GM12878 (cell line): ENCODE results near the gene ANP32D. TPM values are rescaled to one million over a fixed set of nuclear protein-coding genes. Genes with fewer than 3 reads are reported as not detected.

Source experiments
- ATAC-seq: fragments of 200-7000 bp; cut with Tn5 transposase; 3 replicates; pipeline ENCODE4 v1.9.1; 2020; ENCODE audit warnings: mild to moderate bottlenecking, moderate library complexity
- BruUV-seq: library from RNA; stranded (reverse); fragments of 400-500 nt; replicated peaks from 2 replicates; lab custom pipeline; 2021; lab: Mats Ljungman, UMichigan
- CTCF ChIA-PET: fragments of 300-600 bp; sonication (Branson Sonifier 250); formaldehyde crosslinking; extraction: SDS; loops from one replicate; lab custom pipeline; 2021; ENCODE audit warnings: inconsistent platforms; lab: Yijun Ruan, JAX
- POLR2A ChIA-PET: fragments of 350-600 bp; formaldehyde crosslinking; extraction: SDS; loops from one replicate; lab custom pipeline; 2021; ENCODE audit warnings: inconsistent platforms; lab: Charles Lee
- RAD21 ChIA-PET: fragments of 300-600 bp; sonication (Branson Sonifier 250); formaldehyde crosslinking; loops from one replicate; lab custom pipeline; 2023; ENCODE audit warnings: antibody characterized with exemption; ENCODE audit not compliant: unreplicated experiment; lab: Charles Lee
- SMC1A ChIA-PET: fragments of 300-600 bp; sonication (Branson Sonifier 250); formaldehyde crosslinking; loops from one replicate; lab custom pipeline; 2023; ENCODE audit not compliant: unreplicated experiment, uncharacterized antibody; lab: Charles Lee
- DNase-seq: peaks from one replicate; pipeline ENCODE4 v3.0.0-alpha.2; 2011; ENCODE audit warnings: low read depth, low spot score
- FAIRE-seq: peaks from 3 replicates; lab custom pipeline; 2011; peaks lifted over from hg19 to GRCh38; lab: Jason Lieb, UNC
- H2AFZ ChIP-seq: 2 replicates; pipeline ENCODE4 v1.6.0; 2011; ENCODE audit warnings: low read depth, low read length, control low read depth; ENCODE audit not compliant: control insufficient read depth
- H3K27ac ChIP-seq: 2 replicates; pipeline ENCODE4 v1.5.1; 2011; ENCODE audit warnings: control low read depth; ENCODE audit not compliant: control insufficient read depth, insufficient read depth
- H3K27me3 ChIP-seq, 2 experiments: replicated peaks in 1 of 2; 2 replicates each; pipeline versions ENCODE4 v1.6.0 to v1.6.1; 2011; ENCODE audit warnings: low read length in 1 of 2; ENCODE audit not compliant: control insufficient read depth in 2 of 2, insufficient read depth in 2 of 2
- H3K36me3 ChIP-seq, 2 experiments: 2 replicates each; pipeline ENCODE4 v1.5.1; 2011; ENCODE audit warnings: low read length in 1 of 2; ENCODE audit not compliant: control insufficient read depth in 2 of 2, insufficient read depth in 2 of 2
- H3K4me1 ChIP-seq: 2 replicates; pipeline ENCODE4 v1.6.1; 2011; ENCODE audit warnings: mild to moderate bottlenecking, low read length, moderate library complexity, mixed read lengths; ENCODE audit not compliant: control insufficient read depth, insufficient read depth
- H3K4me2 ChIP-seq: 2 replicates; pipeline ENCODE4 v1.6.0; 2011; ENCODE audit warnings: control low read depth; ENCODE audit not compliant: control insufficient read depth, insufficient read depth
- H3K4me3 ChIP-seq: fragments of 200-600 bp; sonication (generic); 2 replicates; pipeline ENCODE4 v1.5.1; 2016
- H3K79me2 ChIP-seq: 2 replicates; pipeline ENCODE4 v1.6.0; 2011; ENCODE audit warnings: low read length; ENCODE audit not compliant: control insufficient read depth, insufficient read depth
- H3K9ac ChIP-seq: 2 replicates; pipeline ENCODE4 v1.8.0; 2011; ENCODE audit warnings: low read length, control low read depth, mixed read lengths; ENCODE audit not compliant: control insufficient read depth, insufficient read depth
- H3K9me3 ChIP-seq: replicated peaks from 3 replicates; pipeline ENCODE4 v1.5.1; 2011; ENCODE audit warnings: mild to moderate bottlenecking, low read length; ENCODE audit not compliant: control insufficient read depth, insufficient read depth
- H4K20me1 ChIP-seq: 2 replicates; pipeline ENCODE4 v1.6.0; 2011; ENCODE audit not compliant: control insufficient read depth, insufficient read depth
- CTCF ChIP-seq, 3 experiments: IDR thresholded peaks in 2 of 3; conservative IDR thresholded peaks in 1 of 3; 2 replicates each; pipeline ENCODE4 v1.5.1; 2011; ENCODE audit warnings: low read depth in 3 of 3, low read length in 3 of 3, mild to moderate bottlenecking in 3 of 3, control low read depth in 2 of 3, moderate library complexity in 2 of 3, inconsistent platforms in 1 of 3, mixed read lengths in 1 of 3; ENCODE audit not compliant: control insufficient read depth in 2 of 3, insufficient read depth in 1 of 3; ENCODE audit errors: extremely low read depth in 1 of 3
- DPF2 ChIP-seq: fragments of 450-650 bp; IDR thresholded peaks from 2 replicates; pipeline ENCODE4 v1.6.1; 2017; ENCODE audit warnings: mild to moderate bottlenecking
- HDAC6 ChIP-seq: fragments of 200-600 bp; sonication (generic); IDR thresholded peaks from one replicate; pipeline ENCODE4 v1.8.0; 2017; ENCODE audit warnings: antibody characterized with exemption; ENCODE audit not compliant: unreplicated experiment
- IRF4 ChIP-seq: IDR thresholded peaks from 2 replicates; pipeline ENCODE4 v1.6.1; 2011; ENCODE audit warnings: low read depth, low read length
- JUNB ChIP-seq: IDR thresholded peaks from 2 replicates; pipeline ENCODE4 v1.6.1; 2016; ENCODE audit warnings: antibody characterized with exemption, mild to moderate bottlenecking
- LARP7 ChIP-seq: fragments of 450-650 bp; IDR thresholded peaks from 2 replicates; pipeline ENCODE4 v1.6.1; 2017; ENCODE audit warnings: mild to moderate bottlenecking
- MAX ChIP-seq: IDR thresholded peaks from 2 replicates; pipeline ENCODE4 v1.6.1; 2012; ENCODE audit warnings: low read depth, low read length, improper control_type of control experiment
- MEF2B ChIP-seq: fragments of 450-650 bp; IDR thresholded peaks from 2 replicates; pipeline ENCODE4 v1.6.1; 2018; ENCODE audit warnings: mild to moderate bottlenecking, moderate library complexity; ENCODE audit not compliant: partially characterized antibody, poor library complexity, severe bottlenecking
- POLR2AphosphoS2 ChIP-seq: IDR thresholded peaks from 2 replicates; pipeline ENCODE4 v1.6.1; 2011; ENCODE audit warnings: low read depth, mild to moderate bottlenecking, low read length, improper control_type of control experiment, moderate library complexity
- RB1 ChIP-seq: fragments of 450-650 bp; formaldehyde crosslinking; IDR thresholded peaks from 2 replicates; pipeline ENCODE4 v1.6.1; 2017; ENCODE audit warnings: mild to moderate bottlenecking, borderline replicate concordance
- REST ChIP-seq: IDR thresholded peaks from 2 replicates; pipeline ENCODE4 v1.6.1; 2012; ENCODE audit warnings: mild to moderate bottlenecking, low read depth, low read length
- SRF ChIP-seq, 2 experiments: IDR thresholded peaks; 2 replicates each; pipeline ENCODE4 v1.6.1; 2011; ENCODE audit warnings: low read depth in 2 of 2, low read length in 2 of 2, mild to moderate bottlenecking in 1 of 2, moderate library complexity in 1 of 2
- ZBED1 ChIP-seq: IDR thresholded peaks from 2 replicates; pipeline ENCODE4 v1.6.1; 2016; ENCODE audit warnings: borderline replicate concordance
- ZNF24 ChIP-seq: fragments of 450-650 bp; IDR thresholded peaks from 2 replicates; pipeline ENCODE4 v1.6.1; 2017; ENCODE audit warnings: antibody characterized with exemption, mild to moderate bottlenecking
- ZNF687 ChIP-seq: fragments of 450-650 bp; IDR thresholded peaks from 2 replicates; pipeline ENCODE4 v1.6.1; 2017; ENCODE audit warnings: mild to moderate bottlenecking, moderate library complexity
- ZSCAN29 ChIP-seq: fragments of 450-650 bp; IDR thresholded peaks from 2 replicates; pipeline ENCODE4 v1.6.1; 2017; ENCODE audit warnings: mild to moderate bottlenecking, moderate library complexity
- WGBS: methylation state at CpG from one replicate; pipeline ENCODE4 v1.1.6; 2016; ENCODE audit warnings: low lambda C conversion rate; ENCODE audit not compliant: insufficient replicate concordance, insufficient coverage; ENCODE audit errors: missing lambda C conversion rate; 5-methylcytosine and 5-hydroxymethylcytosine counted together
- in situ Hi-C: fragments of 300-500 bp; cut with MboI; formaldehyde crosslinking; loops from 9 replicates; pipeline ENCODE4 v1.14.3; 2018; ENCODE audit warnings: mixed read lengths
- intact Hi-C: fragments of 100-400 bp; cut with micrococcal nuclease; formaldehyde crosslinking; loops from one replicate; pipeline ENCODE4 v1.14.2; 2022; ENCODE audit not compliant: unreplicated experiment
- polyA plus RNA-seq, 11 experiments: library from polyadenylated mRNA; depleted of rRNA in 4 of 11; unstranded in 6 of 11; stranded (reverse) in 5 of 11; fragments of >200 nt; fragmentation: Nextera tagmentation in 4 of 11; fragmentation: Illumina TruSeq in 1 of 11; extraction: Ambion mirVana in 4 of 11; extraction: Trizol in 1 of 11; gene quantifications; 1 replicate in 1 of 11; 2 replicates in 10 of 11; pipeline versions ENCODE4 v1.2.1 to v1.2.3, GENCODE V29; 2011 to 2016; ENCODE audit warnings: inconsistent platforms in 2 of 11, missing spikeins in 2 of 11, low read depth in 1 of 11
- total RNA-seq, 4 experiments: library from RNA; depleted of rRNA in 3 of 4; stranded (reverse); fragments of >200 nt in 3 of 4; fragmentation: Illumina TruSeq in 1 of 4; extraction: Trizol in 1 of 4; gene quantifications; 2 replicates each; pipeline versions ENCODE4 v1.2.1 to v1.2.3, GENCODE V29; 2013 to 2021

ANP32D gene
- total and polyA plus RNA-seq, 10 of the 15 experiments (the other 5 are each of a cell fraction or from before 2014, with no cell fraction given) = not detected

- Histone ChIP-seq H3K79me2 (no peaks in the 10 kb centered on the region), H3K27me3 (no peaks in the 10 kb centered on the region), H2AFZ (no peak overlapping the region), H3K36me3 (no peaks in the 10 kb centered on the region), H3K9ac (no peak overlapping the region), H3K4me2 (no peak overlapping the region), H3K4me3 (no peak overlapping the region), H3K27ac (no peak overlapping the region), H4K20me1 (no peaks in the 10 kb centered on the region), H3K4me1 (0 out of 2 replicates have a peak, but pooled peaks cover 5% of the 10 kb centered on the region), H3K9me3 (no peaks in the 10 kb centered on the region)
- ChIA-PET SMC1A (interaction anchor here (0.9 to 1.4 kb wide), 3 partner anchors 13 to 132 kb away, joined by 3 to 5 read pairs (median 4); partner anchors contain the start of gene ANP32D), CTCF (interaction anchor here (0.6 to 2.1 kb wide), 2 partner anchors 56 to 95 kb away, joined by 3 to 8 read pairs; no protein-coding TSS in a partner anchor), RAD21 (interaction anchor here (1.5 kb wide), 1 partner anchor 40 kb away, joined by 4 read pairs; no protein-coding TSS in a partner anchor), POLR2A (no interaction called here)
- ATAC-seq (no peak), FAIRE-seq (no peak), DNase-seq (no peak)
- in situ Hi-C loops = no loop called here
- no TSS peak for BruUV-seq
- intact Hi-C loops = no loop called here
- 0% methylated on average over 2 of the region's 2 CpGs for WGBS
- TF ChIP-seq SRF (IDR thresholded peaks at IDR 0.05; ENCODE audit: low read depth in 2 of 2, low read length in 2 of 2) = no peak
- TF ChIP-seq REST = no peak
- TF ChIP-seq JUNB = no peak
- no peak for TF ChIP-seq POLR2AphosphoS2
- TF ChIP-seq ZNF24 = no peak
- TF ChIP-seq IRF4 = no peak
- TF ChIP-seq MEF2B = no peak
- TF ChIP-seq HDAC6 = no peak
- TF ChIP-seq RB1 = no peak
- TF ChIP-seq LARP7 = no peak
- TF ChIP-seq CTCF (IDR thresholded peaks at IDR 0.05 in 2 of 3, conservative IDR thresholded peaks at IDR 0.05 in 1 of 3; ENCODE audit: control insufficient read depth in 2 of 3, extremely low read depth in 1 of 3, insufficient read depth in 1 of 3, low read depth in 3 of 3, low read length in 3 of 3) = no peak
- no peak for TF ChIP-seq ZSCAN29
- no peak for TF ChIP-seq ZNF687
- no peak for TF ChIP-seq DPF2
- no peak for TF ChIP-seq ZBED1
- TF ChIP-seq MAX = no peak
Measured at GRCh38 chr12:48486261-48486660, 13.9 kb downstream of the ANP32D start.
